Renal pelvis (tissue), 4 donors: ENCODE data around the gene PPP1R9A. TPM values are rescaled to one million over a fixed set of nuclear protein-coding genes. Genes with fewer than 3 reads are reported as not detected.
"Not testable (repeated sequence)": the region's sequence is repeated elsewhere in the genome, so short reads cannot be mapped to it uniquely, and the experiment has no call there.

Source experiments
- DNase-seq: peaks from one replicate; pipeline ENCODE4 v3.0.0-alpha.2; 2013
- polyA plus RNA-seq, 3 donors: library from polyadenylated mRNA; unstranded; fragments of 120-200 nt; gene quantifications; one replicate each; pipeline ENCODE4 v1.2.1, GENCODE V29; 2013; ENCODE audit not compliant: insufficient read length in 3 of 3

The PPP1R9A gene
- polyA plus RNA-seq, 3 donors, result 28.7 to 37.9 (median 34.2) TPM

DNA sequence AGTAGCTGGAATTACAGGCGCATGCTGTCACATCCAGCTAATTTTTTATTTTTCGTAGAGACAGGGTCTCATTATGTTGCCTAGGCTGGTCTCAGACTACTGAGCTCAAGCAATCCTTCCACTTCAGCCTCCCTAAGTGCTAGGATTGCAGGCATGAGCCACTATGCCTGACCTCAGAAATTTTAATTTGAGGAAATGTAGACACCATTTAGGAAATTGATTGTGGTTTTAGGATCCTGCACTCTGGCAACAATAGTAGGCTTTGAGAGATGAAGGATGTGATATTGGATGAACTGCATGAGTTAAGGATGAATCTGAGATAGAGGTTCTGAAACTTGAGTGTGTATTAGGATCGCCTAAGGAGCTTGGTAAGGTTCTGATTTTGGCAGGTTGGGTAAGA, 66.5 kb downstream of the PPP1R9A start:
- no peak for DNase-seq

DNA sequence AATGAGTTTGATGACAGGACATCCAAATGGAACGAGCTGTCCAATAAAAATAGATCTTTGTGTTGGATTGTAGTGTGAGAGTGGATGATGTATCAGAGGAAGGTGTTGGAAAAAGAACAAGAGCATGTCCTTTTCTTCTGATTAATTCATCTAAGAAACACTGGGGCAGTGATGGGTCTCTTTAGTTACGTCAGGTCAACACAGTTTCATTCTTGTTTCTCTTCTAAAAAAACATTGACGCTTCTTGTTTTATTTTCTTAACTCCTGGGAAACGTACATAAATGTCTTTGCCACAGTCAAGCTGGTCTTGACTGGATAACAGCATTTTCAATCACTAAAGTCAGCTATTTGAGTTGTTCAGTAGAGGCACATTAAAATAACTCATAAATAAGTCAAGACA, 67.0 kb downstream of the PPP1R9A start:
- DNase-seq, result no peak

GRCh38 chr7:94975336-94975735, 67.9 kb downstream of the PPP1R9A start:
- no peak for DNase-seq

DNA sequence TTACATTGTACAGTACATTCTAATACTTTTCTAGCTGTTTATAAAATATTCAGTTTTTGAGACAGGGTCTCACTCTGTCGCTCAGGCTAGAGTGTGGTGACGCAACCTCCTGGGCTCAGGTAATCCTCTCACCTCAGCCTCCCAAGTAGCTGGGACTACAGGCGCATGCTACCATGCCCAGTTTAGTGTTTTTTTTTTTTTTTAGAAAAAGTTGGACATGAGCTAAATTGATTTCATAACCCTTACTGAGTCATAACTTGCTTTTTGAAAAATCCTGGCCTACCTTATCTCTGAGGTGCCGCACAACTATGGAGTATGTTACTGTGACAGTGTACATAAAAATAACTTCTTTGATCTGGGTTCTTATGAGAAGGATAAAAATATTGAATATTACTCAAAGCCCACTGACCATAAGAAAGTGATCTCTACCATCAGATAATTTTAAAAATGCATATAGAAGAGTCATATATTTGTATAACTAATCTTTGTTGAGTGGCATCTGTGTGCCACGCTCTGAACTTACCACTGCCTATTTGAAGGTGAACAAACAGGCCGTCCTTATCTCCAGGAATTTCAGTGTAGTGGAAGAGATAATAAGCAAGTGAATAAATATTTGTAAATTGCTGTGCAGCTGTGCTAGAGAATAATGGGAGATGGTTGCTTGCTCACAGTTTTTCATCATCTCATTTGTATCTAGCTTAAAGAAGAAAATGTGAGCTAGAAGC, 73.2 kb downstream of the PPP1R9A start:
- no peak for DNase-seq

DNA sequence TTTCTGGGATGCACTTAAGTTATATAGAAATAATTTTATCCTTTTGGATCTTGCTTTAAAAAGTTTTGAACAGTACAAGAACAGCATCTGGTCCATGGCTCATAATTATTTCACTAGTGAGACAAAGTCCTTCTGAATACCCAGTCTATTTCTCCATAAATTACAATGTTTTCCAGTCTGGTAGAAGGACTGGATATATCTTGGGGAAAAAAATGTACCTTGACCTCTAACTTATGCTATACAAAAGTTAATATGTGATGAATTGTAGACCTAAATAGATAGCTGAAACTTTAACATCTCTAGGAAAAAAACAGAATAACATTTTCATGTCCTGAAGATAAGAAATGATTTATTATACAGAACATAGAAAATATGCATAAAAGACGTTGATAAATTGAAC, 88.5 kb downstream of the PPP1R9A start:
- DNase-seq, result no peak

- DNase-seq, result no peak
Measured at GRCh38 chr7:94996369-94996768, 89.0 kb downstream of the PPP1R9A start.

DNA sequence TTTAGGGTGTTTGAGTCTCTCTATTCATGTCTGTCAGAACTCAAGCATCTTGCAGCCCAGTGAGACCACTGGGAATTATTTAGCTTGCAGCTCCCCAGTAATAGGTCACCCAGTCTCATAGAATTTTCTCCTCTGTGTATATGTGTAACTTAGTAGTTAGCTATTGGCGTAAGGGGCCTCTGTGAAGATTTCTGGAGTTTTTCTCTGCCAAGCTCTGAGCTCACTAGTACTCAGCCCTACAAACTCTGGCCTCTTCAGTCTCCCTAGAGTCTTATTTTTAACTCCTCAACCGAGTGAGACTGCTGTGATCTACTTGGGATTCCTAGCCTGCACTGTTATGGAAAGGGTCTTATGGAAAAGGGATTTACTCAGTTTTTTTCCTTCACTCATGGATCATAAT, 90.2 kb downstream of the PPP1R9A start:
- DNase-seq, result no peak

GRCh38 chr7:94998266-94999068, 91.1 kb downstream of the PPP1R9A start:
- DNase-seq, result no peak

GRCh38 chr7:94999069-94999351, 91.6 kb downstream of the PPP1R9A start:
- DNase-seq, result peak; percentile 74

GRCh38 chr7:94999601-95000000, 92.2 kb downstream of the PPP1R9A start:
- DNase-seq, result not testable (repeated sequence)

DNA sequence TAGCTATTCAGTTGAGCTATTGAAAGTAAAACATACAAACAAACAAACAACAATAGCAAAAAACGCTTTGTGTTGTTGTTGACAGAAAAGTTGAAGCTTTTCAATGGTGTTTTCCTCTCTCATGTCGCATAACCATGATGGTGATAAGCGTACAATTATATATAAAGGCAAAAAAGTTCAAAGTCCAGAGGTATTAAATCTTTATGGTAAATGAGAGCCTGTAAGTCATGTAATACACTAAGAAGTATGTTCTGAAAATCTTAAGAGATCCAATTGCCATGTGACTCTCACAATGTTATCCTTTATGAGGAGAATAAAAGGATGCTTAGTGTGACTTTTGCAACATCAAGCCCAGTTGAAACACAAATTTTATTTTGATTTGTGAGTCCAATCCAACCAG, 93.9 kb downstream of the PPP1R9A start:
- DNase-seq, result no peak

- no peak for DNase-seq
Measured at GRCh38 chr7:95001815-95002561, 94.6 kb downstream of the PPP1R9A start.

DNA sequence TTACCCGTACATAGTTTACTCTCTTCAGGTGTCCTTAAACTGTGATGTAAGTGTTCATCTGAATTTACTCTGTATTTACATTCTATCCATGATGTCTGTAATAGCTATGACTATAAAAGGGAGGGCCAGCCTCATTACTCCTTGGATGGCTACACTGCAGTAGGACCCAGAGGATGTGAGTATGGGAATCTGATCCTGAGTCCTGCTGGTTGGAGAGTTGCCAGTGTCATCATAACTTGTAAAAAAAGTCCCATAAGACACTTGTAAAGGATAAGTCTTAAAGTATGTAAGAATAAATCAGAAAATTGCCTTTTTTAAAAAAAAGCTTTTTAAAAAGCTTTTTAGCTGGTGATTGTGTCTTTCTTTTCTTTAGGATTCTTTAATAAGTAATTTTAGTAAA, 95.4 kb downstream of the PPP1R9A start:
- DNase-seq, result no peak

GRCh38 chr7:95004618-95005247, 97.3 kb downstream of the PPP1R9A start:
- DNase-seq, result no peak

- no peak for DNase-seq
Measured at GRCh38 chr7:95006010-95006409, 98.6 kb downstream of the PPP1R9A start.

DNA sequence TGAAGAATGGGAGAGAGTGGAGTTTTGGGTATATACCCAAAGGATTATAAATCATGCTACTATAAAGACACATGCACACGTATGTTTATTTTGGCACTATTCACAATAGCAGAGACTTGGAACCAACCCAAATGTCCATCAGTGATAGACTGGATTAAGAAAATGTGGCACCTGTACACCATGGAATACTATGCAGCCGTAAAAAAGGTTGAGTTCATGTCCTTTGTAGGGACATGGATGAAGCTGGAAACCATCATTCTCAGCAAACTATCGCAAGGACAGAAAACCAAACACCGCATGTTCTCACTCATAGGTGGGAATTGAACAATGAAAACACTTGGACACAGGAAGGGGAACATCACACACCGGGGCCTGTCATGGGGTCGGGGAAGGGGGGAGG, 101.4 kb downstream of the PPP1R9A start:
- DNase-seq, result not testable (repeated sequence)

DNA sequence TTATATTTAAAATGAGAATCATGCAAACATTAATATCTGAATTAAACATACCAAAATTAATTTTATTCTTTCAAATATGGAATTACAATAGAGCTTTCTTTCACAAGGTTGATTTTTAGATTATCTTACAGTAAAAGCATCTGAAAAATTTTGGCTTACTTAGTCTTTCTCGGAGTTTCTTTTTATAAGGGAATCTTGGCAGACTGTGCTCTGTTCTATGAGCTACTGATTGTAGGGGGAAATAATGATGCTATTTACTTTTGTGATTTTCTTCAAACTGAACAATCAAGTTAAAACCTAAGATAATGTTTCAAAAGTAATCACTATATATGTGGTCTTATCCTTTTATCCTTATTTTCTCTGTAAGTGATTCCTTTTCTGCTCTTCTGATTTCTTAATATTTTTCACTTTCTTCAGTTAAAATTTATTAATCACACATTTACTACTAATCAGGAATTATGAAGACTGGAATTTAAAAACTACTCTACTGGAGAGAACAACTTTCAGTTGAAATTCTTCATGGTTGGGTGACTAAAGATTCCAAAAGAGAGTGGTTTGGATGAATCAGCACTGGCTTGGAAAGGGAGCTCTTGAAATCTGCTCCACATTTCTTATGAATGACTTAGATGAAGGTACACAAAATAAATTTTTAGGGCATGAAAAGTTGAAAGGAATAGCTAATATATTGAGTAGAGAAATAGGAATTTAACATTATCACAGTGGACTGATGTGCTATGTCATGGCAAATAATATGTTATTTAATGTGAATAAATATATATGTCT, 103.9 kb downstream of the PPP1R9A start:
- no peak for DNase-seq

- DNase-seq, result no peak
Measured at GRCh38 chr7:95011995-95012394, 104.6 kb downstream of the PPP1R9A start.

DNA sequence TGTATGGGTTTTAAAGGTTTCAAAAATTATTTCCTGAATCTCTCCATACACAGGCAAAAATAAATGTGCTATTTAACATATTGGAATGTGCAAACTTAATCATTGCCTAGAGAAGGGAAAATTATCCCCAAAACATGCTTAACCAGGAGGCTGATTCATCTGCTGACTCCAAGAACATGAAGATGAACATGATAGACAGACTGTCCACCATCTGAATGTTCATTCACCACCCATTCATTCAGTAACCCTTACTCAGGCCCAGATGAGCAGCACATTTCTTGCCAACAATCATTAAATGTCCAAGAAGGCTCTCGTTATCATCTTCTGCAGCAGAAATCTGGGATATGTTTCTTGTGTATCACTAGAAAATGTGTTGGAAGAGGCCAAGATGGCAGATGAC, 110.6 kb downstream of the PPP1R9A start:
- no peak for DNase-seq

DNA sequence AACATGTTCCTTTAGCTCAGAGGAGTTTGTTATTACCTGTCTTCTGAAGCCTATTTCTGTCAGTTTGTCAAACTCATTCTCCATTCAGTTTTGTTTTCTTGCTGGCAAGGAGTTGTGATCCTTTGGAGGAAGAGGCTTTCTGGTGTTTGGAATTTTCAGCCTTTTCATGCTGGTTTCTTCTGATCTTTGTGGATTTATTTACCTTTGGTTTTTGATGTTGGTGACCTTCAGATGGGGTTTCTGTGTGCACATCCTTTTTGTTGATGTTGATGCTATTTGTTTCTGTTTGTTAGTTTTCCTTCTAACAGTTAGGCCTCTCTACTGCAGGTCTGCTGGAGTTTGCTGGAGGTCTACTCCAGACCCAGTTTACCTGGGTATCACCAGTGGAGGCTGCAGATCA, 118.6 kb downstream of the PPP1R9A start:
- DNase-seq, result no peak

GRCh38 chr7:95026421-95027072, 119.2 kb downstream of the PPP1R9A start:
- DNase-seq, result no peak
